HepG2 (cell line): ENCODE data around the gene HELZ. TPM values are rescaled to one million over a fixed set of nuclear protein-coding genes. Genes with fewer than 3 reads are reported as not detected.

Experiments used
- ATAC-seq: fragments of 200-7000 bp; cut with Tn5 transposase; 3 replicates; pipeline ENCODE4 v1.9.1; 2020; ENCODE audit warnings: mild to moderate bottlenecking, moderate library complexity
- BruUV-seq: library from RNA; stranded (reverse); fragments of 400-500 nt; replicated peaks from 2 replicates; lab custom pipeline; 2021; lab: Mats Ljungman, UMichigan
- CTCF ChIA-PET: fragments of 300-600 bp; formaldehyde crosslinking; extraction: SDS; loops from one replicate; lab custom pipeline; 2021; ENCODE audit warnings: low total read pairs, inconsistent platforms, low intra/inter-chr PET ratio; lab: Yijun Ruan, JAX
- POLR2A ChIA-PET: fragments of 350-600 bp; sonication (Branson Sonifier 250); formaldehyde crosslinking; loops from one replicate; lab custom pipeline; 2020; ENCODE audit warnings: antibody characterized with exemption, inconsistent platforms; lab: Yijun Ruan, JAX
- DNase-seq: peaks from one replicate; pipeline ENCODE4 v3.0.0-alpha.2; 2015; ENCODE audit warnings: low spot score
- FAIRE-seq: peaks from 3 replicates; lab custom pipeline; 2011; peaks lifted over from hg19 to GRCh38; lab: Jason Lieb, UNC
- H2AFZ ChIP-seq: one replicate; pipeline ENCODE4 v1.6.1; 2011; ENCODE audit warnings: low read length, inconsistent platforms
- H3K27ac ChIP-seq: fragments of 300-600 bp; 3 replicates; pipeline ENCODE4 v1.8.0; 2011; ENCODE audit warnings: mixed run types, mild to moderate bottlenecking, mixed read lengths, low read length, inconsistent platforms; ENCODE audit not compliant: insufficient read depth; ENCODE audit errors: extremely low read length
- H3K27me3 ChIP-seq, 2 experiments: fragments of 200-600 bp in 1 of 2; 2 replicates in 1 of 2; 3 replicates in 1 of 2; pipeline versions ENCODE4 v1.6.0 to v1.8.0; 2011; ENCODE audit warnings: low read length in 2 of 2, mild to moderate bottlenecking in 2 of 2, moderate library complexity in 2 of 2, inconsistent platforms in 1 of 2; ENCODE audit not compliant: insufficient read depth in 2 of 2, control insufficient read depth in 1 of 2
- H3K36me3 ChIP-seq, 2 experiments: fragments of 200-600 bp in 1 of 2; replicated peaks in 1 of 2; 2 replicates in 1 of 2; 3 replicates in 1 of 2; pipeline versions ENCODE4 v1.5.1 to v1.8.0; 2011; ENCODE audit warnings: low read length in 2 of 2, inconsistent platforms in 1 of 2; ENCODE audit not compliant: insufficient read depth in 2 of 2, control insufficient read depth in 1 of 2
- H3K4me1 ChIP-seq: 2 replicates; pipeline ENCODE4 v1.5.1; 2012; ENCODE audit warnings: low read length, inconsistent platforms; ENCODE audit not compliant: insufficient read depth
- H3K4me2 ChIP-seq: 2 replicates; pipeline ENCODE4 v1.6.0; 2011; ENCODE audit warnings: low read depth, low read length, inconsistent platforms
- H3K4me3 ChIP-seq, 3 experiments: fragments of 200-600 bp in 1 of 3; sonication (generic), shearing (Covaris generic) in 1 of 3; replicated peaks in 1 of 3; 2 replicates each; pipeline ENCODE4 v1.5.1; 2011 to 2016; ENCODE audit warnings: low read length in 3 of 3, inconsistent platforms in 2 of 3, low read depth in 2 of 3, mild to moderate bottlenecking in 2 of 3, control low read depth in 1 of 3, mixed read lengths in 1 of 3; ENCODE audit not compliant: insufficient read depth in 1 of 3
- H3K79me2 ChIP-seq: one replicate; pipeline ENCODE4 v1.6.1; 2011; ENCODE audit warnings: low read length, inconsistent platforms; ENCODE audit not compliant: insufficient read depth
- H3K9ac ChIP-seq: 2 replicates; pipeline ENCODE4 v1.6.0; 2011; ENCODE audit warnings: mild to moderate bottlenecking, low read depth, low read length, inconsistent platforms; ENCODE audit not compliant: insufficient read depth
- H3K9me3 ChIP-seq: 2 replicates; pipeline ENCODE4 v1.5.1; 2012; ENCODE audit warnings: mild to moderate bottlenecking, low read length
- H4K20me1 ChIP-seq: 2 replicates; pipeline ENCODE4 v1.6.0; 2011; ENCODE audit warnings: inconsistent platforms, mild to moderate bottlenecking, low read length, moderate library complexity; ENCODE audit not compliant: insufficient read depth
- AGO1 ChIP-seq: fragments of 200-400 bp; formaldehyde crosslinking; IDR thresholded peaks from 2 replicates; pipeline ENCODE4 v1.6.1; 2017; ENCODE audit warnings: mild to moderate bottlenecking, low read depth, low read length, moderate library complexity; ENCODE audit not compliant: poor library complexity, severe bottlenecking
- BORCS8-MEF2B ChIP-seq: sonication (generic); formaldehyde crosslinking; IDR thresholded peaks from 2 replicates; pipeline ENCODE4 v1.8.0; 2022; ENCODE audit warnings: mild to moderate bottlenecking, missing genetic modification reagents
- HNRNPL ChIP-seq: fragments of 200-400 bp; formaldehyde crosslinking; IDR thresholded peaks from 2 replicates; pipeline ENCODE4 v1.6.1; 2017; ENCODE audit warnings: mild to moderate bottlenecking, low read depth, low read length
- IKZF1 ChIP-seq: fragments of 450-650 bp; IDR thresholded peaks from 2 replicates; pipeline ENCODE4 v1.7.1; 2016
- MIER2 ChIP-seq: IDR thresholded peaks from 2 replicates; pipeline ENCODE4 v1.6.1; 2016; ENCODE audit warnings: missing biosample characterization, missing genetic modification reagents
- NFIC ChIP-seq: IDR thresholded peaks from 2 replicates; pipeline ENCODE4 v1.6.1; 2012; ENCODE audit warnings: mild to moderate bottlenecking, low read length, inconsistent platforms
- SMC3 ChIP-seq: IDR thresholded peaks from 2 replicates; pipeline ENCODE4 v1.6.1; 2011; ENCODE audit warnings: low read length, improper control_type of control experiment
- TFE3 ChIP-seq: IDR thresholded peaks from 2 replicates; pipeline ENCODE4 v1.6.1; 2016
- ZFP36 ChIP-seq: fragments of 150-350 bp; IDR thresholded peaks from 2 replicates; pipeline ENCODE4 v1.6.1; 2018; ENCODE audit warnings: borderline replicate concordance, low read length, low read depth; ENCODE audit not compliant: partially characterized antibody
- ZIK1 ChIP-seq: sonication (generic); formaldehyde crosslinking; IDR thresholded peaks from 2 replicates; pipeline ENCODE4 v1.5.0; 2020; ENCODE audit warnings: mild to moderate bottlenecking, low read depth, missing genetic modification reagents, borderline replicate concordance
- ZNF282 ChIP-seq: fragments of 450-650 bp; IDR thresholded peaks from 2 replicates; pipeline ENCODE4 v1.6.1; 2018; ENCODE audit not compliant: partially characterized antibody
- ZNF552 ChIP-seq: sonication (generic); formaldehyde crosslinking; IDR thresholded peaks from 2 replicates; pipeline ENCODE4 v1.9.0; 2022; ENCODE audit warnings: missing genetic modification reagents, mild to moderate bottlenecking, borderline replicate concordance
- ZNF576 ChIP-seq: sonication (generic); formaldehyde crosslinking; IDR thresholded peaks from 2 replicates; pipeline ENCODE4 v1.4.0; 2020; ENCODE audit warnings: mild to moderate bottlenecking, missing genetic modification reagents
- ZNF792 ChIP-seq: IDR thresholded peaks from 2 replicates; pipeline ENCODE4 v1.6.1; 2016
- in situ Hi-C: cut with HindIII; loops from 2 replicates; pipeline ENCODE4 v1.10.0; 2017; ENCODE audit warnings: low pct_unique_long_range_greater_than_20kb; ENCODE audit not compliant: extremely low pct_ligation_motif_present
- intact Hi-C: fragments of 100-400 bp; cut with micrococcal nuclease; formaldehyde crosslinking; loops from one replicate; pipeline ENCODE4 v1.10.0; 2022; ENCODE audit not compliant: unreplicated experiment
- polyA plus RNA-seq, 8 experiments: library from polyadenylated mRNA; depleted of rRNA in 3 of 8; stranded (reverse) in 7 of 8; unstranded in 1 of 8; fragments of >200 nt; fragmentation: Illumina TruSeq in 4 of 8; extraction: Trizol in 4 of 8; gene quantifications; 2 replicates each; pipeline versions ENCODE4 v1.2.1 to v1.2.3, GENCODE V29; 2011 to 2016; ENCODE audit warnings: low read depth in 4 of 8, missing spikeins in 1 of 8, mixed read lengths in 1 of 8; ENCODE audit not compliant: insufficient read depth in 1 of 8
- total RNA-seq, 5 experiments: library from RNA; depleted of rRNA; stranded (reverse); fragments of >200 nt; fragmentation: Illumina TruSeq; extraction: Trizol; gene quantifications; 2 replicates each; pipeline ENCODE4 v1.2.3, GENCODE V29; 2016; ENCODE audit warnings: low read depth in 1 of 5
- TF ChIP-seq, protein P1 (sequence below): sonication (generic); formaldehyde crosslinking; IDR thresholded peaks from 2 replicates; pipeline ENCODE4 v1.4.0; 2020; ENCODE audit warnings: missing genetic modification reagents, borderline replicate concordance

HELZ gene
- total and polyA plus RNA-seq, 2 of the 13 experiments (the other 11 are each of a cell fraction or from before 2014, with no cell fraction given), result 35.3 to 52.4 TPM

- no peak for TF ChIP-seq ZIK1 (CRISPR knock-in tag)
- TF ChIP-seq ZFP36, result no peak
These were observed 36.8 kb downstream of the HELZ start (continued) for GRCh38 chr17:67208232-67208631.

- Histone ChIP-seq H3K27me3 (no peaks in the 10 kb centered on the region), H3K4me1 (no peaks in the 10 kb centered on the region), H3K4me3 (no peak overlapping the region), H3K9me3 (no peaks in the 10 kb centered on the region), H3K9ac (no peak overlapping the region), H2AFZ (no peak overlapping the region), H3K4me2 (no peak overlapping the region), H4K20me1 (peaks cover 13% of the 10 kb centered on the region; the same call in 1 of the 2 replicates), H3K36me3 (peaks cover 22 to 52% of the 10 kb centered on the region in 2 experiments), H3K27ac (no peak overlapping the region), H3K79me2 (peaks cover 26% of the 10 kb centered on the region)
- POLR2A ChIA-PET, result no interaction called here
- in situ Hi-C loops, result no loop called here
- CTCF ChIA-PET, result no interaction called here
- FAIRE-seq (no peak), DNase-seq (no peak), ATAC-seq (no peak)
- BruUV-seq, result no TSS peak
- no peak for TF ChIP-seq HNRNPL
- TF ChIP-seq ZNF282, result no peak
- TF ChIP-seq NFIC, result no peak
- no peak for TF ChIP-seq BORCS8-MEF2B (CRISPR knock-in tag)
- no peak for TF ChIP-seq AGO1
- no peak for TF ChIP-seq MIER2
- no peak for TF ChIP-seq ZNF552 (CRISPR knock-in tag)
- TF ChIP-seq, protein P1, sequence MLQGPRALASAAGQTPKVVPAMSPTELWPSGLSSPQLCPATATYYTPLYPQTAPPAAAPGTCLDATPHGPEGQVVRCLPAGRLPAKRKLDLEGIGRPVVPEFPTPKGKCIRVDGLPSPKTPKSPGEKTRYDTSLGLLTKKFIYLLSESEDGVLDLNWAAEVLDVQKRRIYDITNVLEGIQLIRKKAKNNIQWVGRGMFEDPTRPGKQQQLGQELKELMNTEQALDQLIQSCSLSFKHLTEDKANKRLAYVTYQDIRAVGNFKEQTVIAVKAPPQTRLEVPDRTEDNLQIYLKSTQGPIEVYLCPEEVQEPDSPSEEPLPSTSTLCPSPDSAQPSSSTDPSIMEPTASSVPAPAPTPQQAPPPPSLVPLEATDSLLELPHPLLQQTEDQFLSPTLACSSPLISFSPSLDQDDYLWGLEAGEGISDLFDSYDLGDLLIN, result no peak
- no peak for TF ChIP-seq ZNF792 (CRISPR knock-in tag)
- no peak for TF ChIP-seq IKZF1
- no peak for TF ChIP-seq SMC3
- TF ChIP-seq TFE3 (CRISPR knock-in tag), result no peak
- TF ChIP-seq ZNF576 (CRISPR knock-in tag), result no peak
- intact Hi-C loops, result no loop called here
These were observed 41.2 kb downstream of the HELZ start for GRCh38 chr17:67203818-67204217.
